OCI-LY3 (cell line): ENCODE measurements around the gene ZCCHC10.

Experiments used
- CTCF ChIP-seq: fragments of 200-600, 300-600 bp; sonication (generic); IDR thresholded peaks from 2 replicates; pipeline ENCODE4 v1.5.1; 2014; ENCODE audit warnings: antibody characterized with exemption, low read length, low read depth
- EZH2phosphoT487 ChIP-seq: fragments of 200-600 bp; shearing (Covaris generic); IDR thresholded peaks from 2 replicates; pipeline ENCODE4 v1.6.1; 2018; ENCODE audit warnings: antibody characterized with exemption, mixed run types, low read depth

GRCh38 chr5:132979367-132979940 lies 46.9 kb downstream of the ZCCHC10 start:
- no peak for TF ChIP-seq EZH2phosphoT487
- TF ChIP-seq CTCF: no peak
